Fibroblast of lung (primary cell): ENCODE measurements around the gene AVP.

ENCODE experiments used
- CTCF ChIP-seq, 2 donors: IDR thresholded peaks in 1 of 2; conservative IDR thresholded peaks in 1 of 2; 1 replicate in 1 of 2; 2 replicates in 1 of 2; pipeline ENCODE4 v1.5.1; 2011 to 2012; ENCODE audit warnings: low read length in 2 of 2, control low read depth in 1 of 2, inconsistent platforms in 1 of 2, low read depth in 1 of 2, mild to moderate bottlenecking in 1 of 2
- EZH2 ChIP-seq: IDR thresholded peaks from 2 replicates; pipeline ENCODE4 v1.5.1; 2012; ENCODE audit warnings: low read length, control low read depth, mild to moderate bottlenecking; ENCODE audit errors: missing control alignments

- no peak for TF ChIP-seq CTCF (conservative IDR thresholded peaks at IDR 0.05 in 1 of 2, IDR thresholded peaks at IDR 0.05 in 1 of 2; ENCODE audit: low read depth in 1 of 2, low read length in 2 of 2)
- no peak for TF ChIP-seq EZH2
Observed at GRCh38 chr20:3106185-3106584, 21.7 kb upstream of the AVP start.
